ENCODE results near the gene GIPC2.
A peak's percentile ranks its signal among the peaks of the same experiment; 100 is the strongest.
"Not testable (repeated sequence)": the region's sequence is repeated elsewhere in the genome, so short reads cannot be mapped to it uniquely, and the experiment has no call there.

Gene GIPC2

GRCh38 chr1:78015148-78015547 lies 30.6 kb upstream of the GIPC2 start:
- DNase-seq: no peak
- TF ChIP-seq POLR2A (IDR thresholded peaks at IDR 0.05; ENCODE audit: low read length): no peak
- TF ChIP-seq GATA1 (IDR thresholded peaks at IDR 0.05; ENCODE audit: low read depth, low read length): no peak

GRCh38 chr1:78019024-78019423 lies 26.7 kb upstream of the GIPC2 start:
- DNase-seq: no peak
- no peak for TF ChIP-seq GATA1 (IDR thresholded peaks at IDR 0.05; ENCODE audit: low read depth, low read length)
- TF ChIP-seq POLR2A (IDR thresholded peaks at IDR 0.05; ENCODE audit: low read length): no peak

GRCh38 chr1:78021134-78021533 lies 24.6 kb upstream of the GIPC2 start:
- not testable (repeated sequence) for DNase-seq

- no peak for DNase-seq
- TF ChIP-seq GATA1 (IDR thresholded peaks at IDR 0.05; ENCODE audit: low read depth, low read length) (no peak), POLR2A (IDR thresholded peaks at IDR 0.05; ENCODE audit: low read length) (no peak)
These were observed 16.0 kb upstream of the GIPC2 start for GRCh38 chr1:78029793-78030192.

- DNase-seq: peak in 1 of 2 experiments; percentile 26
- no peak for TF ChIP-seq GATA1 (IDR thresholded peaks at IDR 0.05; ENCODE audit: low read depth, low read length)
- no peak for TF ChIP-seq POLR2A (IDR thresholded peaks at IDR 0.05; ENCODE audit: low read length)
These were observed 12.6 kb upstream of the GIPC2 start for GRCh38 chr1:78032996-78033796.

GRCh38 chr1:78033797-78034172 lies 12.0 kb upstream of the GIPC2 start:
- TF ChIP-seq POLR2A (IDR thresholded peaks at IDR 0.05; ENCODE audit: low read length) (no peak), GATA1 (IDR thresholded peaks at IDR 0.05; ENCODE audit: low read depth, low read length) (no peak)
- no peak for DNase-seq

- no peak for DNase-seq
- TF ChIP-seq POLR2A (IDR thresholded peaks at IDR 0.05; ENCODE audit: low read length): no peak
- TF ChIP-seq GATA1 (IDR thresholded peaks at IDR 0.05; ENCODE audit: low read depth, low read length): no peak
These were observed 10.6 kb upstream of the GIPC2 start for GRCh38 chr1:78035121-78035520.

GRCh38 chr1:78036450-78036849 lies 9.3 kb upstream of the GIPC2 start:
- TF ChIP-seq POLR2A (IDR thresholded peaks at IDR 0.05; ENCODE audit: low read length) (no peak), GATA1 (IDR thresholded peaks at IDR 0.05; ENCODE audit: low read depth, low read length) (no peak)

GRCh38 chr1:78038071-78038470 lies 7.7 kb upstream of the GIPC2 start:
- DNase-seq: no peak
- TF ChIP-seq GATA1 (IDR thresholded peaks at IDR 0.05; ENCODE audit: low read depth, low read length) (no peak), POLR2A (IDR thresholded peaks at IDR 0.05; ENCODE audit: low read length) (no peak)

More at GRCh38 chr1:78036450-78036849, 9.3 kb upstream of the GIPC2 start:
- DNase-seq: no peak

GRCh38 chr1:78038491-78038939 lies 7.3 kb upstream of the GIPC2 start:
- TF ChIP-seq POLR2A (IDR thresholded peaks at IDR 0.05; ENCODE audit: low read length) (no peak), GATA1 (IDR thresholded peaks at IDR 0.05; ENCODE audit: low read depth, low read length) (no peak)
- no peak for DNase-seq

GRCh38 chr1:78040484-78041089 lies 5.2 kb upstream of the GIPC2 start:
- no peak for DNase-seq
- no peak for TF ChIP-seq GATA1 (IDR thresholded peaks at IDR 0.05; ENCODE audit: low read depth, low read length)
- no peak for TF ChIP-seq POLR2A (IDR thresholded peaks at IDR 0.05; ENCODE audit: low read length)

GRCh38 chr1:78043436-78043835 lies 2.3 kb upstream of the GIPC2 start:
- no peak for DNase-seq
- no peak for TF ChIP-seq GATA1 (IDR thresholded peaks at IDR 0.05; ENCODE audit: low read depth, low read length)
- TF ChIP-seq POLR2A (IDR thresholded peaks at IDR 0.05; ENCODE audit: low read length): no peak

GRCh38 chr1:78044796-78045562 lies 787 bp upstream of the GIPC2 start:
- TF ChIP-seq POLR2A (IDR thresholded peaks at IDR 0.05; ENCODE audit: low read length) (no peak), GATA1 (IDR thresholded peaks at IDR 0.05; ENCODE audit: low read depth, low read length) (no peak)
- peak in 1 of 2 experiments; percentile 23 for DNase-seq

GRCh38 chr1:78045563-78045925 lies 222 bp upstream of the GIPC2 start:
- TF ChIP-seq GATA1 (IDR thresholded peaks at IDR 0.05; ENCODE audit: low read depth, low read length): no peak
- no peak for TF ChIP-seq POLR2A (IDR thresholded peaks at IDR 0.05; ENCODE audit: low read length)
- peak in 1 of 2 experiments; percentile 24 for DNase-seq
